Gastrocnemius medialis (tissue), 4 donors: ENCODE measurements around the gene SUSD4. TPM values are rescaled to one million over a fixed set of nuclear protein-coding genes. Genes with fewer than 3 reads are reported as not detected.
A peak's percentile ranks its signal among the peaks of the same experiment; 100 is the strongest.
"Not testable (repeated sequence)": the region's sequence is repeated elsewhere in the genome, so short reads cannot be mapped to it uniquely, and the experiment has no call there.

Source experiments
- ATAC-seq, 2 donors: fragments of 150-250 bp; one replicate each; pipeline ENCODE4 v1.9.1; 2016
- DNase-seq, 2 donors: peaks; one replicate each; pipeline ENCODE4 v3.0.0-alpha.2; 2019
- H3K27ac ChIP-seq, 4 donors: fragments of 200-600 bp; sonication (generic); 1 replicate in 1 of 4; 2 replicates in 3 of 4; pipeline ENCODE4 v1.5.1; 2016 to 2018; ENCODE audit warnings: mild to moderate bottlenecking in 2 of 4, moderate library complexity in 1 of 4
- H3K27me3 ChIP-seq, 3 donors: fragments of 200-600 bp; sonication (generic) in 2 of 3; 1 replicate in 1 of 3; 2 replicates in 2 of 3; pipeline versions ENCODE4 v1.5.1 to v1.6.0; 2016 to 2019; ENCODE audit warnings: mild to moderate bottlenecking in 1 of 3, moderate library complexity in 1 of 3
- H3K36me3 ChIP-seq, 2 donors: fragments of 200-600 bp; sonication (generic) in 1 of 2; one replicate each; pipeline ENCODE4 v1.5.1; 2017 to 2018
- H3K4me1 ChIP-seq, 2 donors: fragments of 200-600 bp; sonication (generic) in 1 of 2; one replicate each; pipeline ENCODE4 v1.5.1; 2016 to 2017; ENCODE audit warnings: mild to moderate bottlenecking in 2 of 2
- H3K4me3 ChIP-seq, 4 donors: fragments of 200-600 bp; sonication (generic) in 3 of 4; 1 replicate in 1 of 4; 2 replicates in 3 of 4; pipeline ENCODE4 v1.5.1; 2016 to 2019; ENCODE audit warnings: mild to moderate bottlenecking in 2 of 4
- H3K9me3 ChIP-seq, 3 donors: fragments of 200-600 bp; sonication (generic) in 2 of 3; 1 replicate in 1 of 3; 2 replicates in 2 of 3; pipeline ENCODE4 v1.5.1; 2016 to 2019
- CTCF ChIP-seq, 5 experiments: fragments of 450-650 bp in 3 of 5; fragments of 200-600 bp in 2 of 5; sonication (generic) in 2 of 5; IDR thresholded peaks in 4 of 5; conservative IDR thresholded peaks in 1 of 5; 1 replicate in 4 of 5; 2 replicates in 1 of 5; pipeline ENCODE4 v1.5.1; 2016 to 2019; ENCODE audit warnings: antibody characterized with exemption in 5 of 5, mild to moderate bottlenecking in 3 of 5, moderate library complexity in 3 of 5
- POLR2A ChIP-seq, 2 donors: fragments of 450-650 bp; IDR thresholded peaks; one replicate each; pipeline ENCODE4 v1.6.1; 2017; ENCODE audit warnings: antibody characterized with exemption in 2 of 2, mild to moderate bottlenecking in 2 of 2, moderate library complexity in 2 of 2
- in situ Hi-C, 4 donors: fragments of 200-750 bp; cut with MboI; loops; one replicate each; pipeline versions ENCODE4 v1.15.0 to v1.8.0; 2017; ENCODE audit warnings: low sequenced_read_pairs in 4 of 4
- intact Hi-C: fragments of 100-400 bp; cut with DNase I; formaldehyde crosslinking; loops from one replicate; pipeline ENCODE4 v1.15.1; 2023; ENCODE audit warnings: low total_unique reads
- total RNA-seq, 4 donors: library from RNA; depleted of rRNA; stranded (reverse); fragments of >200 nt; gene quantifications; one replicate each; pipeline versions ENCODE4 v1.1.0 to v1.2.3, GENCODE V29; 2016

The SUSD4 gene
- total RNA-seq, 4 donors from 2014 or later, result 1.2 to 4.0 (median 3.3) TPM; not detected in 1

- Histone ChIP-seq H3K9me3 (no peaks in the 10 kb centered on the region), H3K4me3 (no peak overlapping the region), H3K36me3 (no peaks in the 10 kb centered on the region), H3K4me1 (peaks cover 0 to 16% of the 10 kb centered on the region in 2 donors), H3K27ac (no peak overlapping the region), H3K27me3 (no peaks in the 10 kb centered on the region)
- intact Hi-C loops, result no loop called here
- DNase-seq, result no peak
- ATAC-seq, result no peak
- in situ Hi-C loops, result no loop called here
- TF ChIP-seq CTCF (IDR thresholded peaks at IDR 0.05 in 4 of 5, conservative IDR thresholded peaks at IDR 0.05 in 1 of 5) (no peak), POLR2A (IDR thresholded peaks at IDR 0.05) (no peak)
Measured at GRCh38 chr1:223253916-223254315, 110.1 kb downstream of the SUSD4 start.

GRCh38 chr1:223251387-223251786, 112.6 kb downstream of the SUSD4 start:
- H3K36me3 ChIP-seq, H3K27me3 ChIP-seq, H3K4me3 ChIP-seq, ATAC-seq, H3K9me3 ChIP-seq, H3K27ac ChIP-seq, intact Hi-C loops, DNase-seq, in situ Hi-C loops: not testable (repeated sequence)
- peaks cover 0 to 16% of the 10 kb centered on the region in 2 donors for H3K4me1 ChIP-seq

- intact Hi-C loops, result no loop called here
- Histone ChIP-seq H3K27me3 (no peaks in the 10 kb centered on the region), H3K4me1 (peaks cover 0 to 16% of the 10 kb centered on the region in 2 donors), H3K4me3 (no peak overlapping the region), H3K27ac (peak overlapping the region in 3 of 4 donors; percentile 43 to 74 (median 52)), H3K36me3 (no peaks in the 10 kb centered on the region), H3K9me3 (no peaks in the 10 kb centered on the region)
- no peak for TF ChIP-seq CTCF (IDR thresholded peaks at IDR 0.05 in 4 of 5, conservative IDR thresholded peaks at IDR 0.05 in 1 of 5)
- TF ChIP-seq POLR2A (IDR thresholded peaks at IDR 0.05), result no peak
- DNase-seq, result no peak
- in situ Hi-C loops, result no loop called here
- ATAC-seq, result no peak
Measured at GRCh38 chr1:223250632-223251015, 113.4 kb downstream of the SUSD4 start.

GRCh38 chr1:223249854-223250631, 113.9 kb downstream of the SUSD4 start:
- peak; percentile 97 to 99 for ATAC-seq

More at GRCh38 chr1:223249854-223250631, 113.9 kb downstream of the SUSD4 start:
- TF ChIP-seq CTCF (IDR thresholded peaks at IDR 0.05 in 4 of 5, conservative IDR thresholded peaks at IDR 0.05 in 1 of 5) (no peak), POLR2A (IDR thresholded peaks at IDR 0.05) (no peak)
- H3K36me3 ChIP-seq, result no peaks in the 10 kb centered on the region
- DNase-seq, result no peak
- H3K4me3 ChIP-seq, result no peak overlapping the region
- no peaks in the 10 kb centered on the region for H3K9me3 ChIP-seq
- intact Hi-C loops (no loop called here), in situ Hi-C loops (no loop called here)
- H3K27me3 ChIP-seq, result no peaks in the 10 kb centered on the region
- peak overlapping the region in 3 of 4 donors; percentile 43 to 74 (median 52) for H3K27ac ChIP-seq
- H3K4me1 ChIP-seq, result peaks cover 0 to 16% of the 10 kb centered on the region in 2 donors
